ENCODE results near the gene CNNM4. TPM values are rescaled to one million over a fixed set of nuclear protein-coding genes. Genes with fewer than 3 reads are reported as not detected.

The CNNM4 gene
- total RNA-seq, 2 donors from 2014 or later, result 9.2 to 13.9 TPM

DNA sequence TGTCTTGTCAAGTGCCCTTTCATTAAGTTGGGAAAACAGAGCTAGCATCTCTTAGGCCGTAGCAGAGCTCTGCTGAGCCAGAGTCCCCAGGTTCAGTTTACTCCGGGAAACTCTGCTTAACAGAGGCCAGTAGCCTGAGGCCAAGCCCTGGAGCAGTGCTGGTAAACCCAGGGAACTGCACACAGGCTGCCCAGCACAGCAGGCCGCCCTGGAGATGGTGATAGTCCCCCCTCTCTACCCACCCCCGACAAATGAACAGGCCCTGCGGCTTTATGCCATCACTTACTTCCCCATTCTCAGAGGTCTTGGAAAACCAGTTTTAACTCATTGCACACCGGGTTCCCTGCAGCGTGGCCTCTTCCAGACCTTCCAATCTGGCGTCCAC is 3.5 kb downstream of the CNNM4 start:
- Histone ChIP-seq H3K4me1 (replicated peaks) (peaks cover 6% of the 10 kb centered on the region), H3K9me3 (no peaks in the 10 kb centered on the region), H3K27ac (peak overlapping the region; percentile 15 to 47), H3K27me3 (replicated peaks; ENCODE audit: insufficient read depth) (no peaks in the 10 kb centered on the region), H3K36me3 (no peaks in the 10 kb centered on the region), H3K4me3 (peak overlapping the region; percentile 11 to 66)
- TF ChIP-seq POLR2AphosphoS5 (IDR thresholded peaks at IDR 0.05) (no peak), POLR2A (IDR thresholded peaks at IDR 0.05) (no peak)
- TF ChIP-seq, protein P1, sequence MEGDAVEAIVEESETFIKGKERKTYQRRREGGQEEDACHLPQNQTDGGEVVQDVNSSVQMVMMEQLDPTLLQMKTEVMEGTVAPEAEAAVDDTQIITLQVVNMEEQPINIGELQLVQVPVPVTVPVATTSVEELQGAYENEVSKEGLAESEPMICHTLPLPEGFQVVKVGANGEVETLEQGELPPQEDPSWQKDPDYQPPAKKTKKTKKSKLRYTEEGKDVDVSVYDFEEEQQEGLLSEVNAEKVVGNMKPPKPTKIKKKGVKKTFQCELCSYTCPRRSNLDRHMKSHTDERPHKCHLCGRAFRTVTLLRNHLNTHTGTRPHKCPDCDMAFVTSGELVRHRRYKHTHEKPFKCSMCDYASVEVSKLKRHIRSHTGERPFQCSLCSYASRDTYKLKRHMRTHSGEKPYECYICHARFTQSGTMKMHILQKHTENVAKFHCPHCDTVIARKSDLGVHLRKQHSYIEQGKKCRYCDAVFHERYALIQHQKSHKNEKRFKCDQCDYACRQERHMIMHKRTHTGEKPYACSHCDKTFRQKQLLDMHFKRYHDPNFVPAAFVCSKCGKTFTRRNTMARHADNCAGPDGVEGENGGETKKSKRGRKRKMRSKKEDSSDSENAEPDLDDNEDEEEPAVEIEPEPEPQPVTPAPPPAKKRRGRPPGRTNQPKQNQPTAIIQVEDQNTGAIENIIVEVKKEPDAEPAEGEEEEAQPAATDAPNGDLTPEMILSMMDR (IDR thresholded peaks at IDR 0.05), result no peak
- intact Hi-C loops (cut with DNase I), result loop anchor here (5.0 kb wide), 3 partner anchors 38 to 237 kb away; no protein-coding TSS in a partner anchor
- WGBS, result 13% methylated on average over 8 of the region's 8 CpGs
- peak; percentile 14 for DNase-seq (ENCODE audit: low spot score)

DNA sequence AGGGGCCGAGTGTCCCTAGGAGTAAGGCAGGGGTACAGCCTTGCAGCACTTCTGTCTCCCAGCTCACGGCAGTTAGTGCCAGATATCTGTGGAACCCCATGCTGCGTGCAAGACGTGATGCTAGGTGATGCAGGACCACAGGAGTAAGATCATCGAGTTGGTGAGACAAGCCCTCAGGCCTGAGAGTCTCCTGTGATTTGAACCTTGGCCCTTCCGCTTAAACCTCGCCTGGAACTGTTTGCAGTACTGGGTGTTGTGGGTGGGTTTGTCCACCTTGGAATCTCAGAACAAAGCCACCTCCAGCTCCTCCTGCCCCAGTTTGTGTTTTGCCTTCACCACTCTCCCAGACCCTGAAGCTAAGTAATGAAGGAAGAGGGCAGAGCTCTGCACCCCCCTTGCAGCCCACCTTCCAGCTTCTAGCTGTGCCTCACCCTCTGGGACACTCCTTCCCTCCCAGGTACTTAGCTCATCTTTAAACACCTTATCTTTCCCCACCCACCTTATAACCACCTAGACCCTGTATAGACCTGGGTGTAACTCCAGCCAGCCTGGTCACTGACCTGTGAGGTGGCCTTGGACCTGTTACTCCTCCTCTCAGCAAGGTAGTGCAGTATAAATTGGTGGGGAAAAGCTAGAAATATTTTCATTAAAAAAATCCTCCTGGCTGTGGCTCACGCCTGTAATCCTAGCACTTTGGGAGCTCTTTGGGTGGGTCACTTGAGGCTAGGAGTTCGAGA is 6.6 kb downstream of the CNNM4 start:
- H3K4me3 ChIP-seq, result no peak overlapping the region
- H3K27ac ChIP-seq, result no peak overlapping the region
- H3K4me1 ChIP-seq (replicated peaks), result peaks cover 9% of the 10 kb centered on the region
- no peaks in the 10 kb centered on the region for H3K9me3 ChIP-seq
- TF ChIP-seq, protein P1 (IDR thresholded peaks at IDR 0.05), result no peak
- no peak for TF ChIP-seq POLR2AphosphoS5 (IDR thresholded peaks at IDR 0.05)
- no peak for TF ChIP-seq POLR2A (IDR thresholded peaks at IDR 0.05)
- intact Hi-C loops (cut with DNase I), result no loop called here
- H3K36me3 ChIP-seq, result no peaks in the 10 kb centered on the region
- no peaks in the 10 kb centered on the region for H3K27me3 ChIP-seq (replicated peaks; ENCODE audit: insufficient read depth)
- 83% methylated on average over 9 of the region's 9 CpGs for WGBS
- DNase-seq (ENCODE audit: low spot score), result no peak

DNA sequence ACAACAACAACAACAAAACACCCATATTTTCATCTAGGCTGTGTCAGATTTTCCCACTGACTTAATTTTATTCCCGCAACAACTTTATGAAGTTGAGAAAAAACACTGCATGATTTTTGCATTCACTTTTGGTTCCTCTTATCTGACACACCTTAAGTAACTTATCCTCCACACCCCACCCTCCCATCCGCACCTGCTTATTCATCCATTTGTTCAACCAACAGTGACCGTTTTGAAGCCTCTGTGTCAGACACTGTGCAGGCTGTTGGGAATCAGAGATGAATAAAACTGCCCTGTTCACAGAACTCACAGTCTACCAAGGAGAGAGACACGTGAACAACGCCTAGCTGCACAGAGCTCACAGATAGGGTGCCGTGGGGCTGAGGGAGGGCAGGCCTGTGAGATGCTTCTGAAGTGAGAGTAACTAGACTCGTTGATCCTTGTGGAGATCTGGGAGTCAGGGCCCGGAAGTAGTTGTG is 7.4 kb downstream of the CNNM4 start:
- intact Hi-C loops (cut with DNase I), result no loop called here
- WGBS, result 84% methylated on average over 8 of the region's 8 CpGs

DNA sequence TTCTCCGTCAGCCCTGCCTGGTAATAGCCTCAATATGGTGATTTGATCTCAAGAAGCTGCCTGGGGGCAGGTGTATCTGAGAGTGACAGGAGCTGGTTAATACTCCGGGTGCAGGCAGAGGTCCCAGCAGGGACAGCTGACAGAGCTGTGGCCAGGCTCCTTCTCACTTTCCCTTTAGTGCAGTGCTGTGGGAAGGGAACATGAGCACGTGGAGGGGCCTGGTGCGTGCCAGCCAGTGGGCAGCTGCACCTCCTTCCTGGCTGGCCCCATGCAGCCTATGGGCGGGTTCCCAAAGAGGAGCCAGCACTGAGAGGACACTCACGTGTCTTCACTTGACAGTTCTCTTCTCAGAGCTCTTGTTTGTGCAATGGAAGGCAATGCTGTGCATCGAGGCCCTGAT is 9.1 kb downstream of the CNNM4 start:
- H3K4me1 ChIP-seq (replicated peaks), result peaks cover 3% of the 10 kb centered on the region
- intact Hi-C loops (cut with DNase I), result no loop called here
- peak; percentile 87 for DNase-seq (ENCODE audit: low spot score)

More for the DNA sequence above, 7.4 kb downstream of the CNNM4 start:
- Histone ChIP-seq H3K27ac (no peak overlapping the region), H3K4me1 (replicated peaks) (peaks cover 9% of the 10 kb centered on the region), H3K36me3 (no peaks in the 10 kb centered on the region), H3K9me3 (no peaks in the 10 kb centered on the region), H3K4me3 (no peak overlapping the region), H3K27me3 (replicated peaks; ENCODE audit: insufficient read depth) (no peaks in the 10 kb centered on the region)
- TF ChIP-seq POLR2AphosphoS5 (IDR thresholded peaks at IDR 0.05), result no peak
- DNase-seq (ENCODE audit: low spot score), result no peak

DNA sequence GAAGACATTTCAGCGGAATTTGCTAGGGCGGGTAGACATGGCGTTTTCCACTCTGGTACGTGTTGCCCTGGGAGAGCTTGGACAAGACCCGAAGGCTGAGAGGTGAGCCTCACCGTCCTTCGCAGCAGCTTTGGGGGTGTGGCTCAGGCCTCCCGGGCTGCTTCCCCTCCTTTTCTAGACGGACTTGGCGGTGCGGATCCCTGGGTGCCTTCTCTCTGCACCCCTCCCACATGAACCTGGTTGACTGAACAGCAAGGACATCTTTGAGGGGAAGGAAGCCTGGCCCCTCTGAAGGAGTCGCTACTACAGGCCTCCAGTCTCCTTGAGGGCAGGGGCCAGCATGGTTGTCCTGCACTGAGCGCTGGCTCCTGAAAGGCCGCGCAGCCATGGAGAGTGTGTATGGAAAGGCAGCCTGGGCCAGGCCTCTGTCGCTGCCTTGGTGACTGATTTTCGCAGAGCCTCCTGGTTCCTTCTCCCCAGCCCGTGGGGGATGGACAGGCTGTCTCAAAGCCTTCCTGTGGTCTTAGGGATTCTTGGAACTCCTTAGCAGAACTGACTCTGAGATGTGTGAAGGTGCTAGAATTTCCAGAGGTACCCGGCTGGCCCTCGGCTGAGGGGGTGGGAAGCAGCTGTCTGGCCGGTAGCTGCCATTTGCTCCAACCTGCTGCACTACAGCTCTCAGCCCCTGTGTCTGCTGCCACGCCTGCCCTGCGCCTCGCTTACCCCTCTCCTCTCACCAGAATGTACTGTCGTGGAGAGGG is 9.9 kb downstream of the CNNM4 start:
- no peaks in the 10 kb centered on the region for H3K27me3 ChIP-seq (replicated peaks; ENCODE audit: insufficient read depth)
- H3K27ac ChIP-seq, result peak overlapping the region; percentile 41 to 54
- no peaks in the 10 kb centered on the region for H3K9me3 ChIP-seq
- TF ChIP-seq POLR2A (IDR thresholded peaks at IDR 0.05) (no peak), POLR2AphosphoS5 (IDR thresholded peaks at IDR 0.05) (no peak)
- TF ChIP-seq, protein P1 (IDR thresholded peaks at IDR 0.05), result no peak
- peaks cover 3% of the 10 kb centered on the region for H3K4me1 ChIP-seq (replicated peaks)
- WGBS, result 75% methylated on average over 23 of the region's 25 CpGs
- H3K4me3 ChIP-seq, result no peak overlapping the region
- DNase-seq (ENCODE audit: low spot score), result no peak
- intact Hi-C loops (cut with DNase I), result no loop called here
- no peaks in the 10 kb centered on the region for H3K36me3 ChIP-seq

More for the DNA sequence above, 9.1 kb downstream of the CNNM4 start:
- 18% methylated on average over 7 of the region's 7 CpGs for WGBS
- Histone ChIP-seq H3K36me3 (no peaks in the 10 kb centered on the region), H3K9me3 (no peaks in the 10 kb centered on the region), H3K27me3 (replicated peaks; ENCODE audit: insufficient read depth) (no peaks in the 10 kb centered on the region), H3K4me3 (no peak overlapping the region), H3K27ac (peak overlapping the region; percentile 41 to 54)
- peak; percentile 92 for TF ChIP-seq POLR2AphosphoS5 (IDR thresholded peaks at IDR 0.05)
- TF ChIP-seq, protein P1 (IDR thresholded peaks at IDR 0.05), result no peak
